ENCODE data around the gene GNAI3. TPM values are rescaled to one million over a fixed set of nuclear protein-coding genes. Genes with fewer than 3 reads are reported as not detected.

The GNAI3 gene
- total RNA-seq, 2 experiments from 2014 or later, result 9.4 to 9.6 TPM

DNA sequence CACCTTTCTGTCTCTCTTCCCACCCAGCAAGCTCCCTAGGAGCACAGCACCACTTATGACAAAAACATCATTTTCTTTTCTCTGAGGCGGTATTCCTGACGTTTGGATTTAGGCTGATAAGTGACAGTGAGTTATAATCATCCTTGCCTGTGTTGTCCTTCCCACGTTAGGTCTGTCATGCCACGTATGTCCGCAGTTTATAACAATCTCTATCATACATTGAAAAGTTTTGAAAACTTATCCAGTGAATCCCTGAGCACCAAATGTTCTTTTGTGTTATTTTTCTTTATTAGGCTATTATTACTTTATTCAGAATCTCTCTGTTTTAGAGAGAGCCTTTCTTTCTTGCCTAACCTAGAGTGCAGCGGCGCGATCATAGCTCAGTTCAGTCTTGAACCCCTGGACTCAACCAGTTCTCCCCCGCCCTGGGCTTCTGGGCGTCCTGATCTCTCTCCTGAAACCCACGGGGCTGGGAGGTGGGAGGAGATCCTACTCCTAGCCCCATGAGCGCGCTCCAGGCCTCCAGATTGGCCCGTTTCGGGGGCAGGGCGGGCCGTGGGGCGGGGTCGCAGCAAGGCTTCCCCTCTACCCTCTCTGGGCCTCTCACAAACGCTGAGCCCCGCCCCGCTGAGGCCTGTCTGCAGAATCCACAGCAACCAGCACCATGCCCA lies 119.2 kb downstream of the GNAI3 start, which contains the start of gene GSTM2:
Gene GSTM2, plus strand, starts transcription at position 606 of the 671 bp plus-strand sequence. Its CDS starts 59 bp downstream, at position 665.
- Mint-ChIP-seq H3K9me3 (no peaks in the 10 kb centered on the region), H3K4me3 (peak within 1 kb of the TSS; percentile 66), H3K36me3 (ENCODE audit: low read depth) (no peaks in the 10 kb centered on the region), H3K27ac (no peak within 1 kb of the TSS), H3K4me1 (peaks cover 26% of the 10 kb centered on the region), H3K27me3 (no peaks in the 10 kb centered on the region)
- peak; percentile 74 for DNase-seq
- POLR2A ChIA-PET, result no interaction called here
- CTCF ChIA-PET, result interaction anchor here (0.6 to 0.9 kb wide), 2 partner anchors 28 to 123 kb away, joined by 3 read pairs; no protein-coding TSS in a partner anchor

Other genes starting within 250 kb of the GNAI3 start
- gene MYBPHL, start 241.6 kb upstream of the GNAI3 start, total RNA-seq, result not detected
- gene SORT1, start 150.7 kb upstream of the GNAI3 start, total RNA-seq, result 1 to 10 TPM; 3.2 to 4.5 TPM
- 100 to 1,000 TPM; 170 to 189 TPM for gene PSMA5, start 122.2 kb upstream of the GNAI3 start, total RNA-seq
- not detected for gene SYPL2, start 82.1 kb upstream of the GNAI3 start, total RNA-seq
- 1 to 10 TPM; 7.0 to 7.6 TPM for gene ATXN7L2, start 64.7 kb upstream of the GNAI3 start, total RNA-seq
- gene CYB561D1, start 54.5 kb upstream of the GNAI3 start, total RNA-seq, result 10 to 100 TPM; 19.5 to 21.4 TPM
- gene AMIGO1, start 38.9 kb upstream of the GNAI3 start, total RNA-seq, result 1 to 10 TPM; 1.2 to 1.3 TPM
- gene GPR61, start 8.7 kb upstream of the GNAI3 start, total RNA-seq, result under 1 TPM in 1 of 2 experiments, not detected in 1; 0.53 TPM
- gene GNAT2, start 71.0 kb downstream of the GNAI3 start, total RNA-seq, result not detected
- 100 to 1,000 TPM; 110 to 122 TPM for gene AMPD2, start 71.2 kb downstream of the GNAI3 start, total RNA-seq
- 10 to 100 TPM; 10.4 to 14.3 TPM for gene GSTM4, start 107.5 kb downstream of the GNAI3 start, total RNA-seq
- gene GSTM2, start 119.4 kb downstream of the GNAI3 start, total RNA-seq, result 10 to 100 TPM; 15.9 to 17.6 TPM
- gene GSTM1, start 139.2 kb downstream of the GNAI3 start, total RNA-seq, result not detected
- not detected for gene GSTM5, start 163.6 kb downstream of the GNAI3 start, total RNA-seq
- under 1 TPM; 0.23 to 0.95 TPM for gene GSTM3, start 192.4 kb downstream of the GNAI3 start, total RNA-seq
- gene EPS8L3, start 215.3 kb downstream of the GNAI3 start, total RNA-seq, result not detected

Data from activated CD4-positive, alpha-beta memory T cell treated with anti-CD3 and anti-CD28 coated beads, Interleukin-2, amount 10 ng/mL, durations not matched to agents 7 days and 5 days (primary cell).